Vagina (tissue), 2 donors: ENCODE results near the gene LIPG.

ENCODE experiments used
- CTCF ChIP-seq, 3 experiments: fragments of 450-650 bp in 2 of 3; fragments of 200-600 bp in 1 of 3; sonication (generic) in 1 of 3; IDR thresholded peaks; one replicate each; pipeline ENCODE4 v1.5.1; 2017 to 2019; ENCODE audit warnings: antibody characterized with exemption in 3 of 3, mild to moderate bottlenecking in 2 of 3, moderate library complexity in 2 of 3
- POLR2A ChIP-seq, 2 donors: fragments of 450-650 bp; IDR thresholded peaks; one replicate each; pipeline ENCODE4 v1.6.1; 2017; ENCODE audit warnings: antibody characterized with exemption in 2 of 2, mild to moderate bottlenecking in 2 of 2, moderate library complexity in 2 of 2
- POLR2AphosphoS5 ChIP-seq, 2 donors: sonication (generic); formaldehyde crosslinking; IDR thresholded peaks; one replicate each; pipeline ENCODE4 v1.9.0; 2017; ENCODE audit warnings: antibody characterized with exemption in 2 of 2, mild to moderate bottlenecking in 2 of 2, low read depth in 1 of 2; ENCODE audit not compliant: insufficient read depth in 1 of 2

GRCh38 chr18:49585781-49586663 is 24.2 kb downstream of the LIPG start:
- TF ChIP-seq POLR2A (IDR thresholded peaks at IDR 0.05) (no peak), CTCF (IDR thresholded peaks at IDR 0.05) (no peak), POLR2AphosphoS5 (IDR thresholded peaks at IDR 0.05; ENCODE audit: insufficient read depth in 1 of 2, low read depth in 1 of 2) (no peak)
